SK-N-SH treated with all-trans-retinoic acid at 6 μM for 48 hours (cell line): ENCODE data around the gene ESYT2.

ENCODE experiments used
- ATAC-seq: fragments of 200-7000 bp; cut with Tn5 transposase; 3 replicates; pipeline ENCODE4 v1.9.1; 2020; ENCODE audit warnings: mild to moderate bottlenecking, moderate library complexity
- ARNTL ChIP-seq: fragments of 450-650 bp; formaldehyde crosslinking; IDR thresholded peaks from 2 replicates; pipeline ENCODE4 v1.5.0; 2020; ENCODE audit warnings: low read depth, mild to moderate bottlenecking, moderate library complexity, borderline replicate concordance
- BACH2 ChIP-seq: fragments of 250-450 bp; sonication (Bioruptor Pico); IDR thresholded peaks from 2 replicates; pipeline ENCODE4 v1.9.0; 2021; ENCODE audit warnings: mild to moderate bottlenecking, borderline replicate concordance
- CSDC2 ChIP-seq: fragments of 250-450 bp; sonication (Bioruptor Pico); IDR thresholded peaks from 2 replicates; pipeline ENCODE4 v1.5.0; 2020; ENCODE audit warnings: mild to moderate bottlenecking, moderate library complexity
- CSRNP3 ChIP-seq: fragments of 250-450 bp; sonication (Bioruptor Pico); IDR thresholded peaks from 2 replicates; pipeline ENCODE4 v1.5.1; 2021; ENCODE audit warnings: mild to moderate bottlenecking, moderate library complexity
- ESRRG ChIP-seq: fragments of 250-450 bp; sonication (Bioruptor Pico); IDR thresholded peaks from 2 replicates; pipeline ENCODE4 v1.6.1; 2021; ENCODE audit warnings: mild to moderate bottlenecking
- GLIS3 ChIP-seq: fragments of 250-450 bp; sonication (Bioruptor Pico); IDR thresholded peaks from 2 replicates; pipeline ENCODE4 v1.5.0; 2020; ENCODE audit warnings: mild to moderate bottlenecking, moderate library complexity
- ISL1 ChIP-seq: fragments of 250-450 bp; sonication (Bioruptor Pico); IDR thresholded peaks from 2 replicates; pipeline ENCODE4 v2.1.2; 2022; ENCODE audit warnings: mild to moderate bottlenecking, moderate library complexity
- OSR1 ChIP-seq: fragments of 250-450 bp; sonication (Bioruptor Pico); IDR thresholded peaks from 2 replicates; pipeline ENCODE4 v1.8.0; 2022; ENCODE audit warnings: moderate library complexity, mild to moderate bottlenecking, inconsistent platforms
- PPARA ChIP-seq: fragments of 250-450 bp; sonication (Bioruptor Pico); IDR thresholded peaks from 2 replicates; pipeline ENCODE4 v1.5.0; 2020; ENCODE audit warnings: mild to moderate bottlenecking, borderline replicate concordance
- SNAI2 ChIP-seq: fragments of 250-450 bp; sonication (Bioruptor Pico); IDR thresholded peaks from 2 replicates; pipeline ENCODE4 v1.5.0; 2020; ENCODE audit warnings: mild to moderate bottlenecking, moderate library complexity
- TCF4 ChIP-seq: fragments of 250-450 bp; sonication (Bioruptor Pico); IDR thresholded peaks from 2 replicates; pipeline ENCODE4 v1.8.0; 2021; ENCODE audit warnings: mild to moderate bottlenecking, moderate library complexity, borderline replicate concordance
- TOX ChIP-seq: fragments of 250-450 bp; sonication (Bioruptor Pico); IDR thresholded peaks from 2 replicates; pipeline ENCODE4 v1.8.0; 2021; ENCODE audit warnings: mild to moderate bottlenecking, moderate library complexity, borderline replicate concordance
- TSHZ2 ChIP-seq: fragments of 250-450 bp; sonication (Bioruptor Pico); IDR thresholded peaks from 2 replicates; pipeline ENCODE4 v1.5.0; 2020; ENCODE audit warnings: mild to moderate bottlenecking, moderate library complexity
- ZC3H10 ChIP-seq: fragments of 250-450 bp; sonication (Bioruptor Pico); IDR thresholded peaks from 2 replicates; pipeline ENCODE4 v1.5.1; 2021; ENCODE audit warnings: mild to moderate bottlenecking, moderate library complexity
- ZFP3 ChIP-seq: fragments of 250-450 bp; sonication (Bioruptor Pico); IDR thresholded peaks from 2 replicates; pipeline ENCODE4 v1.5.0; 2020; ENCODE audit warnings: mild to moderate bottlenecking, moderate library complexity
- ZFP30 ChIP-seq: fragments of 450-650 bp; formaldehyde crosslinking; IDR thresholded peaks from 2 replicates; pipeline ENCODE4 v1.5.0; 2022; ENCODE audit warnings: mild to moderate bottlenecking, moderate library complexity
- ZNF565 ChIP-seq: fragments of 450-650 bp; formaldehyde crosslinking; conservative IDR thresholded peaks from 2 replicates; pipeline ENCODE4 v1.5.0; 2020; ENCODE audit warnings: low read depth, mild to moderate bottlenecking, moderate library complexity
- ZNF70 ChIP-seq: fragments of 450-650 bp; formaldehyde crosslinking; IDR thresholded peaks from 2 replicates; pipeline ENCODE4 v1.5.0; 2020; ENCODE audit warnings: mild to moderate bottlenecking, moderate library complexity
- ZNF8 ChIP-seq: fragments of 450-650 bp; formaldehyde crosslinking; IDR thresholded peaks from 2 replicates; pipeline ENCODE4 v1.5.0; 2020; ENCODE audit warnings: mild to moderate bottlenecking, moderate library complexity
- TF ChIP-seq, protein P1 (sequence below): fragments of 250-450 bp; sonication (Bioruptor Pico); IDR thresholded peaks from 2 replicates; pipeline ENCODE4 v1.8.0; 2021; ENCODE audit warnings: low read depth, mild to moderate bottlenecking, moderate library complexity, borderline replicate concordance
- TF ChIP-seq, protein P2 (sequence below): fragments of 250-450 bp; sonication (Bioruptor Pico); IDR thresholded peaks from 2 replicates; pipeline ENCODE4 v1.5.1; 2020; ENCODE audit warnings: low read depth, mild to moderate bottlenecking, moderate library complexity
- TF ChIP-seq, protein P3 (sequence below): fragments of 250-450 bp; sonication (Bioruptor Pico); IDR thresholded peaks from 2 replicates; pipeline ENCODE4 v1.8.0; 2020; ENCODE audit warnings: mild to moderate bottlenecking, moderate library complexity, borderline replicate concordance

Gene ESYT2

GRCh38 chr7:158849442-158849767 lies 20.1 kb upstream of the ESYT2 start:
- ATAC-seq = no peak
- TF ChIP-seq ZFP3 (CRISPR knock-in tag) (no peak), TSHZ2 (no peak), BACH2 (no peak), ESRRG (CRISPR knock-in tag) (no peak), ARNTL (no peak), CSDC2 (CRISPR knock-in tag) (no peak), TCF4 (CRISPR knock-in tag) (no peak), GLIS3 (CRISPR knock-in tag) (no peak), ZC3H10 (CRISPR knock-in tag) (no peak), PPARA (CRISPR knock-in tag) (no peak), ZFP30 (no peak), TOX (CRISPR knock-in tag) (no peak), ZNF565 (CRISPR knock-in tag) (no peak), CSRNP3 (CRISPR knock-in tag) (no peak), SNAI2 (CRISPR knock-in tag) (no peak), ZNF70 (no peak)
- TF ChIP-seq, protein P1, sequence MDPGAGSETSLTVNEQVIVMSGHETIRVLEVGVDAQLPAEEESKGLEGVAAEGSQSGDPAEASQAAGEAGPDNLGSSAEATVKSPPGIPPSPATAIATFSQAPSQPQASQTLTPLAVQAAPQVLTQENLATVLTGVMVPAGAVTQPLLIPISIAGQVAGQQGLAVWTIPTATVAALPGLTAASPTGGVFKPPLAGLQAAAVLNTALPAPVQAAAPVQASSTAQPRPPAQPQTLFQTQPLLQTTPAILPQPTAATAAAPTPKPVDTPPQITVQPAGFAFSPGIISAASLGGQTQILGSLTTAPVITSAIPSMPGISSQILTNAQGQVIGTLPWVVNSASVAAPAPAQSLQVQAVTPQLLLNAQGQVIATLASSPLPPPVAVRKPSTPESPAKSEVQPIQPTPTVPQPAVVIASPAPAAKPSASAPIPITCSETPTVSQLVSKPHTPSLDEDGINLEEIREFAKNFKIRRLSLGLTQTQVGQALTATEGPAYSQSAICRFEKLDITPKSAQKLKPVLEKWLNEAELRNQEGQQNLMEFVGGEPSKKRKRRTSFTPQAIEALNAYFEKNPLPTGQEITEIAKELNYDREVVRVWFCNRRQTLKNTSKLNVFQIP (CRISPR knock-in tag) = no peak
- TF ChIP-seq, protein P2, sequence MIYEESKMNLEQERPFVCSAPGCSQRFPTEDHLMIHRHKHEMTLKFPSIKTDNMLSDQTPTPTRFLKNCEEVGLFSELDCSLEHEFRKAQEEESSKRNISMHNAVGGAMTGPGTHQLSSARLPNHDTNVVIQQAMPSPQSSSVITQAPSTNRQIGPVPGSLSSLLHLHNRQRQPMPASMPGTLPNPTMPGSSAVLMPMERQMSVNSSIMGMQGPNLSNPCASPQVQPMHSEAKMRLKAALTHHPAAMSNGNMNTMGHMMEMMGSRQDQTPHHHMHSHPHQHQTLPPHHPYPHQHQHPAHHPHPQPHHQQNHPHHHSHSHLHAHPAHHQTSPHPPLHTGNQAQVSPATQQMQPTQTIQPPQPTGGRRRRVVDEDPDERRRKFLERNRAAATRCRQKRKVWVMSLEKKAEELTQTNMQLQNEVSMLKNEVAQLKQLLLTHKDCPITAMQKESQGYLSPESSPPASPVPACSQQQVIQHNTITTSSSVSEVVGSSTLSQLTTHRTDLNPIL (CRISPR knock-in tag) = no peak
- TF ChIP-seq, protein P3, sequence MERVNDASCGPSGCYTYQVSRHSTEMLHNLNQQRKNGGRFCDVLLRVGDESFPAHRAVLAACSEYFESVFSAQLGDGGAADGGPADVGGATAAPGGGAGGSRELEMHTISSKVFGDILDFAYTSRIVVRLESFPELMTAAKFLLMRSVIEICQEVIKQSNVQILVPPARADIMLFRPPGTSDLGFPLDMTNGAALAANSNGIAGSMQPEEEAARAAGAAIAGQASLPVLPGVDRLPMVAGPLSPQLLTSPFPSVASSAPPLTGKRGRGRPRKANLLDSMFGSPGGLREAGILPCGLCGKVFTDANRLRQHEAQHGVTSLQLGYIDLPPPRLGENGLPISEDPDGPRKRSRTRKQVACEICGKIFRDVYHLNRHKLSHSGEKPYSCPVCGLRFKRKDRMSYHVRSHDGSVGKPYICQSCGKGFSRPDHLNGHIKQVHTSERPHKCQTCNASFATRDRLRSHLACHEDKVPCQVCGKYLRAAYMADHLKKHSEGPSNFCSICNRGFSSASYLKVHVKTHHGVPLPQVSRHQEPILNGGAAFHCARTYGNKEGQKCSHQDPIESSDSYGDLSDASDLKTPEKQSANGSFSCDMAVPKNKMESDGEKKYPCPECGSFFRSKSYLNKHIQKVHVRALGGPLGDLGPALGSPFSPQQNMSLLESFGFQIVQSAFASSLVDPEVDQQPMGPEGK (CRISPR knock-in tag) = no peak

- ATAC-seq = no peak
- TF ChIP-seq, protein P1 (CRISPR knock-in tag) = no peak
- TF ChIP-seq ARNTL (no peak), ZNF565 (CRISPR knock-in tag) (no peak), ESRRG (CRISPR knock-in tag) (no peak), ZNF8 (CRISPR knock-in tag) (no peak), ZNF70 (no peak), ISL1 (CRISPR knock-in tag) (no peak), TSHZ2 (no peak), OSR1 (CRISPR knock-in tag) (no peak), TCF4 (CRISPR knock-in tag) (no peak), CSDC2 (CRISPR knock-in tag) (no peak), CSRNP3 (CRISPR knock-in tag) (no peak), BACH2 (no peak)
- TF ChIP-seq, protein P3 (CRISPR knock-in tag) = no peak
These were observed 18.1 kb upstream of the ESYT2 start for GRCh38 chr7:158847451-158847866.
